Endothelial cell of umbilical vein (primary cell): ENCODE measurements around the gene P2RY6. TPM values are rescaled to one million over a fixed set of nuclear protein-coding genes. Genes with fewer than 3 reads are reported as not detected.

Source experiments
- BruUV-seq: library from RNA; stranded (reverse); fragments of 400-500 nt; replicated peaks from 2 replicates; lab custom pipeline; 2021; lab: Mats Ljungman, UMichigan
- CTCF ChIA-PET: fragments of 300-600, 350-600 bp; sonication (Branson Sonifier 250); formaldehyde crosslinking; loops from one replicate; lab custom pipeline; 2021; ENCODE audit warnings: antibody characterized with exemption, inconsistent platforms; lab: Charles Lee
- POLR2A ChIA-PET: fragments of 300-600, 350-600 bp; sonication (Branson Sonifier 250); formaldehyde crosslinking; loops from one replicate; lab custom pipeline; 2021; ENCODE audit warnings: antibody characterized with exemption, inconsistent platforms; lab: Charles Lee
- DNase-seq: peaks from one replicate; pipeline ENCODE4 v3.0.0-alpha.2; 2011; ENCODE audit warnings: low read depth, low spot score
- FAIRE-seq: peaks from 2 replicates; lab custom pipeline; 2011; peaks lifted over from hg19 to GRCh38; lab: Jason Lieb, UNC
- H2AFZ ChIP-seq: 2 replicates; pipeline ENCODE4 v1.6.0; 2012; ENCODE audit warnings: low read depth, low read length, control low read depth, inconsistent platforms
- H3K27ac ChIP-seq: 2 replicates; pipeline ENCODE4 v1.5.1; 2011; ENCODE audit warnings: low read depth, mild to moderate bottlenecking, control low read depth, low read length, moderate library complexity; ENCODE audit not compliant: insufficient read depth
- H3K27me3 ChIP-seq, 2 experiments: 2 replicates each; pipeline versions ENCODE4 v1.6.0 to v1.6.1; 2011; ENCODE audit warnings: low read length in 2 of 2, mixed read lengths in 1 of 2; ENCODE audit not compliant: control insufficient read depth in 2 of 2, insufficient read depth in 2 of 2
- H3K36me3 ChIP-seq, 2 experiments: 2 replicates in 1 of 2; 3 replicates in 1 of 2; pipeline ENCODE4 v1.5.1; 2011; ENCODE audit warnings: low read length in 2 of 2, mild to moderate bottlenecking in 1 of 2, moderate library complexity in 1 of 2; ENCODE audit not compliant: control insufficient read depth in 2 of 2, insufficient read depth in 2 of 2; ENCODE audit errors: extremely low read depth in 1 of 2
- H3K4me1 ChIP-seq: 3 replicates; pipeline ENCODE4 v1.5.1; 2011; ENCODE audit warnings: mild to moderate bottlenecking, low read length; ENCODE audit not compliant: control insufficient read depth, insufficient read depth; ENCODE audit errors: extremely low read depth
- H3K4me2 ChIP-seq: 2 replicates; pipeline ENCODE4 v1.6.1; 2011; ENCODE audit warnings: low read length, control low read depth, mixed read lengths; ENCODE audit not compliant: insufficient read depth
- H3K4me3 ChIP-seq, 3 experiments: fragments of 200-600 bp in 1 of 3; sonication (generic), shearing (Covaris generic) in 1 of 3; replicated peaks in 1 of 3; 2 replicates each; pipeline ENCODE4 v1.5.1; 2011 to 2016; ENCODE audit warnings: control low read depth in 3 of 3, low read length in 3 of 3, mild to moderate bottlenecking in 2 of 3, inconsistent platforms in 1 of 3, low read depth in 1 of 3, moderate library complexity in 1 of 3; ENCODE audit not compliant: insufficient read depth in 1 of 3
- H3K79me2 ChIP-seq: 2 replicates; pipeline ENCODE4 v1.6.0; 2012; ENCODE audit warnings: low read length, inconsistent platforms; ENCODE audit not compliant: control insufficient read depth, insufficient read depth
- H3K9ac ChIP-seq: replicated peaks from 2 replicates; pipeline ENCODE3; 2011; ENCODE audit warnings: low read length, control low read depth; ENCODE audit not compliant: insufficient read depth; ENCODE audit errors: extremely low read depth
- H3K9me1 ChIP-seq: replicated peaks from 3 replicates; pipeline ENCODE4 v1.6.0; 2011; ENCODE audit warnings: mild to moderate bottlenecking, low read length; ENCODE audit not compliant: control insufficient read depth, insufficient read depth; ENCODE audit errors: extremely low read depth
- H3K9me3 ChIP-seq: replicated peaks from 2 replicates; pipeline ENCODE4 v1.5.1; 2012; ENCODE audit warnings: low read length, inconsistent platforms; ENCODE audit not compliant: control insufficient read depth, insufficient read depth
- H4K20me1 ChIP-seq: replicated peaks from 2 replicates; pipeline ENCODE3; 2011; ENCODE audit warnings: mild to moderate bottlenecking, low read length; ENCODE audit not compliant: control insufficient read depth, insufficient read depth; ENCODE audit errors: extremely low read depth
- CTCF ChIP-seq, 2 donors: IDR thresholded peaks; 1 replicate in 1 of 2; 2 replicates in 1 of 2; pipeline ENCODE4 v1.5.1; 2011; ENCODE audit warnings: low read length in 2 of 2, mild to moderate bottlenecking in 2 of 2, moderate library complexity in 2 of 2, control low read depth in 1 of 2, inconsistent platforms in 1 of 2, low read depth in 1 of 2; ENCODE audit not compliant: insufficient read depth in 1 of 2; ENCODE audit errors: extremely low read depth in 1 of 2
- GATA2 ChIP-seq: IDR thresholded peaks from 2 replicates; pipeline ENCODE4 v1.7.0; 2011; ENCODE audit warnings: low read depth, mild to moderate bottlenecking, moderate library complexity, mixed read lengths, low read length; ENCODE audit not compliant: insufficient read length, insufficient read depth
- MYC ChIP-seq: IDR thresholded peaks from one replicate; pipeline ENCODE4 v1.6.1; 2011; ENCODE audit warnings: mild to moderate bottlenecking, low read depth, low read length
- POLR2AphosphoS5 ChIP-seq: IDR thresholded peaks from 2 replicates; pipeline ENCODE4 v1.6.1; 2012; ENCODE audit warnings: low read depth, mild to moderate bottlenecking, control low read depth, low read length, moderate library complexity; ENCODE audit not compliant: insufficient read depth
- dilution Hi-C: fragments of 300-500 bp; cut with MboI; formaldehyde crosslinking; loops from one replicate; pipeline ENCODE4 v1.15.0; 2019; ENCODE audit warnings: low sequenced_read_pairs; ENCODE audit not compliant: extremely low pct_ligation_motif_present
- intact Hi-C: fragments of 100-400 bp; cut with micrococcal nuclease; formaldehyde crosslinking; loops from one replicate; pipeline ENCODE4 v1.10.0; 2022
- polyA plus RNA-seq, 4 experiments: library from polyadenylated mRNA; depleted of rRNA in 3 of 4; stranded (reverse) in 3 of 4; unstranded in 1 of 4; fragments of >200 nt; gene quantifications; 2 replicates each; pipeline versions ENCODE4 v1.2.1 to v1.2.3, GENCODE V29; 2011 to 2012; ENCODE audit warnings: missing spikeins in 1 of 4
- total RNA-seq: library from RNA; stranded (reverse); gene quantifications from 2 replicates; pipeline ENCODE4 v1.2.3, GENCODE V29; 2021

P2RY6 gene
- total and polyA plus RNA-seq, 2 donors (not counting 3 experiments of a cell fraction or from before 2014, with no cell fraction given), result 0.47 TPM; not detected in 1

- Histone ChIP-seq H3K27me3 (no peaks in the 10 kb centered on the region), H3K4me1 (peaks cover 17% of the 10 kb centered on the region), H3K9ac (no peak overlapping the region), H3K9me1 (no peaks in the 10 kb centered on the region), H2AFZ (peak overlapping the region; percentile 46), H3K27ac (peak overlapping the region; percentile 71), H3K4me2 (no peak overlapping the region), H3K4me3 (no peak overlapping the region), H4K20me1 (no peaks in the 10 kb centered on the region), H3K79me2 (no peaks in the 10 kb centered on the region), H3K36me3 (no peaks in the 10 kb centered on the region), H3K9me3 (no peaks in the 10 kb centered on the region)
- FAIRE-seq (no peak), DNase-seq (no peak)
- intact Hi-C loops (loop anchor here (2.0 kb wide), 1 partner anchor 566 kb away; no protein-coding TSS in a partner anchor), dilution Hi-C loops (no loop called here)
- TF ChIP-seq MYC (no peak), POLR2AphosphoS5 (peak; percentile 38)
- ChIA-PET POLR2A (interaction anchor here (0.9 to 1.1 kb wide), 2 partner anchors 103 to 111 kb away, joined by 3 to 4 read pairs; no protein-coding TSS in a partner anchor), CTCF (interaction anchor here (0.6 to 7.5 kb wide), 39 partner anchors 9 to 604 kb away, joined by 3 to 110 read pairs (median 6); partner anchors contain the start of genes FCHSD2, P2RY6 and STARD10)
- BruUV-seq, result no TSS peak
These were observed 16.2 kb downstream of the P2RY6 start for GRCh38 chr11:73288192-73288872.

DNA sequence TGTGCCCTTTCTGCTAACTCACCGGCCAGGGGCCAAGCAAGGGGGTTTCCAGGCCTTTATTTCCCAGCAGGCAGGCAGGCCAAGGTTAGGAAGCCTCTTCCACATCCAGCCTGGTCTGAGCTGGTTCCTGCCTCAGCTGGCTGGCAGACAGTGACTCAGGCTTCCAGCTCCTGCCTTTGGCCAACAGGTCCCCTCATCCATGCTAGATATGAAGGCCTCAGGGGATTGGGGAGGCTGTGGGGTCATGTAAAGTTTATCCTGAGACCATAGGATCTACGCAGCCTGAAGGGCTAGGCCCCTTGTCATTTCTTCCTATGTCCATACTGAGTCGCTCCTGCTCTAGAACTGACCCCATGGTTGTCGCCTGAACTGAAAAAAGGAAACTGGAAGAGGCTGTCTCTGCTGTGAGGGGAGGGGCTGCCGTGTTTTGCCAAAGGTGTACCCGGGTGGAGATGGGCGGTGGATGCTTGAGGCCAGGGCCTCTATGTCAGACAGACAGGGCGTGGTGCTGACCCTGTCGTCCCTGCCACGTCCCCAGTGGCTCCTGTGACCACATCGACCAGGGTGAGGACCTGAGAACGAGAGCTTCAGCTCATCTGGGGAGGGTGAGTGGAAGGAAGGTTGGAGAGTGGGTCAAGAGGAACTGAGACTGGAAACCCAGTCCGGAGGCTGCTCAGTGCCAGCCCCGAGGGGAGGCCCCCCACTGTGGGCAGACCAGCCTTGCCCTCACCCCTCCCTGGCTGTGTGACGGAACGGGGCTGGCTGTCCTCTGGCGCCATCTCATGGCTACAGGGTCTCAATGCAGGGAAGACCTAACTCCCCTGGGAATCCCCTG, 17.0 kb downstream of the P2RY6 start:
- Histone ChIP-seq H3K4me2 (peak overlapping the region; percentile 0), H3K79me2 (no peaks in the 10 kb centered on the region), H3K27me3 (no peaks in the 10 kb centered on the region), H4K20me1 (no peaks in the 10 kb centered on the region), H3K9ac (peak overlapping the region; percentile 62), H3K9me3 (no peaks in the 10 kb centered on the region), H3K4me3 (no peak overlapping the region), H3K9me1 (no peaks in the 10 kb centered on the region), H3K36me3 (no peaks in the 10 kb centered on the region), H3K4me1 (peaks cover 17% of the 10 kb centered on the region), H3K27ac (peak overlapping the region; percentile 71), H2AFZ (peak overlapping the region; percentile 46)
- intact Hi-C loops, result loop anchor here (1.0 to 2.0 kb wide), 6 partner anchors 47 to 605 kb away; partner anchors contain the start of gene P2RY2
- dilution Hi-C loops, result no loop called here
- POLR2A ChIA-PET, result interaction anchor here (0.9 to 1.1 kb wide), 2 partner anchors 103 to 111 kb away, joined by 3 to 4 read pairs; no protein-coding TSS in a partner anchor
- CTCF ChIA-PET, result interaction anchor here (0.5 to 7.5 kb wide), 50 partner anchors 9 to 818 kb away, joined by 3 to 110 read pairs (median 5); partner anchors contain the start of genes FCHSD2, P2RY2, P2RY6 and STARD10
- DNase-seq, result peak; percentile 86
- FAIRE-seq, result peak; percentile 100
- BruUV-seq, result TSS peak; percentile 82
- peak; percentile 95 for TF ChIP-seq CTCF (IDR thresholded peaks at IDR 0.05; ENCODE audit: extremely low read depth in 1 of 2, insufficient read depth in 1 of 2, low read depth in 1 of 2, low read length in 2 of 2)
- no peak for TF ChIP-seq GATA2
